ENCODE results near the gene PHGDH.

PHGDH gene

DNA sequence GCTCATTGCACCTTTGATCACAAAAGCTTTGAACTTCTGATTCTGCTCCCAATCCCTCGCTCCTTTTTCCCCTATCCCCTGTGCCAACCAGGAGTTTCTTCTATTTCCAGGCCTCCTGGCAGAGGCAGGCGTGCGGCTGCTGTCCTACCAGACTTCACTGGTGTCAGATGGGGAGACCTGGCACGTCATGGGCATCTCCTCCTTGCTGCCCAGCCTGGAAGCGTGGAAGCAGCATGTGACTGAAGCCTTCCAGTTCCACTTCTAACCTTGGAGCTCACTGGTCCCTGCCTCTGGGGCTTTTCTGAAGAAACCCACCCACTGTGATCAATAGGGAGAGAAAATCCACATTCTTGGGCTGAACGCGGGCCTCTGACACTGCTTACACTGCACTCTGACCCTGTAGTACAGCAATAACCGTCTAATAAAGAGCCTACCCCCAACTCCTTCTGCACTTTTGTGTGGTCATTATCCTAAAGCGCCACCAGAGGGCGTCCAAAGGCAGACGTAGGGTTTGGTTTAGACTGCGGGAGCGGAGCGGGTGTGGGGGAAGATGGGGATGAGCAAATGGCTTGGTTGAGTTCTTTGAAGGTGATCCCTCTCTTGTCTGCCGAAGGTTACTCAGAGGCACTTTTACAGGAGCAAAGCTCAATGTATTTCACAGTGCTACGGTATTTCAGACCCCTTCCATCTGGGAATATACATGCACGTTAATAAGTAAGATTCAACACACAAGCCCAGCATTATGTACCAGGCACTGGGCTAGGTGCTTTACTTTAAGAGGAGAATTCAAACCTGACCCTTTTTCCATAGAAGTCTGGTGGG lies 32.3 kb downstream of the PHGDH start:
- H3K36me3 ChIP-seq (ENCODE audit: insufficient read depth, low read length), result peaks cover 47% of the 10 kb centered on the region; the same call in 1 of the 2 replicates
- no peak overlapping the region for H3K9ac ChIP-seq (ENCODE audit: low read length)
- H3K27ac ChIP-seq (ENCODE audit: low read depth, low read length, poor library complexity, severe bottlenecking), result no peak overlapping the region
- H3K4me2 ChIP-seq (ENCODE audit: low read length), result no peak overlapping the region
- no peaks in the 10 kb centered on the region for H3K27me3 ChIP-seq (ENCODE audit: insufficient read depth, low read length)
- no peak overlapping the region for H2AFZ ChIP-seq (ENCODE audit: low read length)
- no peaks in the 10 kb centered on the region for H4K20me1 ChIP-seq (ENCODE audit: insufficient read depth, low read length)
- no peaks in the 10 kb centered on the region for H3K9me3 ChIP-seq (ENCODE audit: low read length)
- TF ChIP-seq EZH2 (IDR thresholded peaks at IDR 0.05; ENCODE audit: borderline replicate concordance, low read length) (no peak), CTCF (IDR thresholded peaks at IDR 0.05; ENCODE audit: low read length) (peak; percentile 87)
- no peaks in the 10 kb centered on the region for H3K79me2 ChIP-seq (ENCODE audit: insufficient read depth, low read length)
- no peaks in the 10 kb centered on the region for H3K4me1 ChIP-seq (ENCODE audit: insufficient read depth, low read length, severe bottlenecking)
- H3F3A ChIP-seq (ENCODE audit: insufficient read depth, low read length), result no peaks in the 10 kb centered on the region
- no peaks in the 10 kb centered on the region for H3K9me2 ChIP-seq (ENCODE audit: low read depth, low read length)
- no peak overlapping the region for H3K4me3 ChIP-seq (ENCODE audit: low read depth, low read length, poor library complexity, severe bottlenecking)

GRCh38 chr1:119744598-119744942 lies 32.8 kb downstream of the PHGDH start:
- no peaks in the 10 kb centered on the region for H3K4me1 ChIP-seq (ENCODE audit: insufficient read depth, low read length, severe bottlenecking)
- H3K9ac ChIP-seq (ENCODE audit: low read length), result no peak overlapping the region
- H3K9me3 ChIP-seq (ENCODE audit: low read length), result no peaks in the 10 kb centered on the region
- H2AFZ ChIP-seq (ENCODE audit: low read length), result no peak overlapping the region
- H3K27ac ChIP-seq (ENCODE audit: low read depth, low read length, poor library complexity, severe bottlenecking), result no peak overlapping the region
- H3F3A ChIP-seq (ENCODE audit: insufficient read depth, low read length), result no peaks in the 10 kb centered on the region
- H3K9me2 ChIP-seq (ENCODE audit: low read depth, low read length), result no peaks in the 10 kb centered on the region
- H3K4me3 ChIP-seq (ENCODE audit: low read depth, low read length, poor library complexity, severe bottlenecking), result no peak overlapping the region
- no peaks in the 10 kb centered on the region for H3K79me2 ChIP-seq (ENCODE audit: insufficient read depth, low read length)
- peaks cover 41% of the 10 kb centered on the region; the same call in 1 of the 2 replicates for H3K36me3 ChIP-seq (ENCODE audit: insufficient read depth, low read length)
- no peaks in the 10 kb centered on the region for H3K27me3 ChIP-seq (ENCODE audit: insufficient read depth, low read length)
- TF ChIP-seq CTCF (IDR thresholded peaks at IDR 0.05; ENCODE audit: low read length), result no peak
- TF ChIP-seq EZH2 (IDR thresholded peaks at IDR 0.05; ENCODE audit: borderline replicate concordance, low read length), result no peak
- H4K20me1 ChIP-seq (ENCODE audit: insufficient read depth, low read length), result no peaks in the 10 kb centered on the region
- H3K4me2 ChIP-seq (ENCODE audit: low read length), result no peak overlapping the region

DNA sequence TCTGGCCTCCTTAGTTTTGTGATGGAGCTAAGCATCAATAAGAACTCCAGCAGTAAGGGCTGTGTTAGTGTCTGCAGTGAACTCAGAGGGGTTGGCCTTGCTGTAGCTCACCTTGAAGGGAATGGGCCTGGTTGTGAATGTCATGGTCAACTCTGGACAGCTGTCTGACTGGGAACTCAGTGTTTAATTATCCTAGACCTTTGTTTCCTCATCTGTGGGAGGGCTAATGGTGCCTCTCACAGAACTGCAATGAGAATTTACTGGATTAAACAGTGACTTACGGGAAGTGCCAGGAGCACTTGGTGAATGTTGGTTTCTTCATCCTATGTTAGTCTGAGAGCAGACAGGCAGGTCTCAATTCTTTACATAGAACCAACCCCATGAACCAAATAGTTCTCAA lies 33.3 kb downstream of the PHGDH start:
- Histone ChIP-seq H3K4me2 (ENCODE audit: low read length) (no peak overlapping the region), H3K27me3 (ENCODE audit: insufficient read depth, low read length) (no peaks in the 10 kb centered on the region), H4K20me1 (ENCODE audit: insufficient read depth, low read length) (no peaks in the 10 kb centered on the region), H2AFZ (ENCODE audit: low read length) (no peak overlapping the region), H3K9me2 (ENCODE audit: low read depth, low read length) (no peaks in the 10 kb centered on the region), H3K27ac (ENCODE audit: low read depth, low read length, poor library complexity, severe bottlenecking) (no peak overlapping the region), H3K9ac (ENCODE audit: low read length) (no peak overlapping the region), H3K9me3 (ENCODE audit: low read length) (no peaks in the 10 kb centered on the region), H3K4me1 (ENCODE audit: insufficient read depth, low read length, severe bottlenecking) (no peaks in the 10 kb centered on the region), H3K36me3 (ENCODE audit: insufficient read depth, low read length) (peaks cover 37% of the 10 kb centered on the region; the same call in 1 of the 2 replicates), H3K4me3 (ENCODE audit: low read depth, low read length, poor library complexity, severe bottlenecking) (no peak overlapping the region), H3K79me2 (ENCODE audit: insufficient read depth, low read length) (no peaks in the 10 kb centered on the region), H3F3A (ENCODE audit: insufficient read depth, low read length) (no peaks in the 10 kb centered on the region)
- TF ChIP-seq EZH2 (IDR thresholded peaks at IDR 0.05; ENCODE audit: borderline replicate concordance, low read length) (no peak), CTCF (IDR thresholded peaks at IDR 0.05; ENCODE audit: low read length) (no peak)

Measured in OCI-LY1 (cell line).